GM18502 (cell line): ENCODE measurements around the gene ZSWIM6.
A peak's percentile ranks its signal among the peaks of the same experiment; 100 is the strongest.

ENCODE experiments used
- ATAC-seq: cut with Tn5 transposase; IDR thresholded peaks from one replicate; pipeline ENCODE4 v1.9.1; 2021; ENCODE audit warnings: mild to moderate bottlenecking; ENCODE audit not compliant: unreplicated experiment, poor library complexity

The ZSWIM6 gene

DNA sequence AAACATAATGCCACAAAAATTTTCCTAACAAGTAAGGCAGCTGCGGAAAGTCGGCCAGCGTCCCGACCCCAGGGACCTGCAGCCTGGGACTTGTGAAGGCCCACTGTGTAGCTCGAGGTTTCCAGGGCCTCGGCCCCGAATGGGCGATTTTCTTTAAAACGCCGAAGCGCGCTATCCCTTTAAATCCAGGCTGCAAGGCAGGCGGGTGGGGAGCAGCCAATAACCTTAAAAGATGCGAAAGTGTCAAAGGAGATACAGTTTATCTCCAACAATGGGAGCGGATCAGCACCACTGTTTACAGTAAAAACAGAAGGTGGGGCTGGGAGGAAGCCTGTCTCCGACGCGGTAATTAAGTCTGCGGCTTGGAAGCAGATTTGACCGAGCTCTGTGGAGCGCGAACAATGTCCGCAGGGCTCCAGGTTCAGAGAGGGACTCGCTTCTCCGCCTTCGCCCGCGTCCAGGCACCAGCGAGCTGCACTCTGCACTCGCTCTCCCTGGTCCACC, 1.7 kb upstream of the ZSWIM6 start:
- no peak for ATAC-seq

GRCh38 chr5:61330845-61331406, 1.1 kb upstream of the ZSWIM6 start:
- ATAC-seq = peak; percentile 32

DNA sequence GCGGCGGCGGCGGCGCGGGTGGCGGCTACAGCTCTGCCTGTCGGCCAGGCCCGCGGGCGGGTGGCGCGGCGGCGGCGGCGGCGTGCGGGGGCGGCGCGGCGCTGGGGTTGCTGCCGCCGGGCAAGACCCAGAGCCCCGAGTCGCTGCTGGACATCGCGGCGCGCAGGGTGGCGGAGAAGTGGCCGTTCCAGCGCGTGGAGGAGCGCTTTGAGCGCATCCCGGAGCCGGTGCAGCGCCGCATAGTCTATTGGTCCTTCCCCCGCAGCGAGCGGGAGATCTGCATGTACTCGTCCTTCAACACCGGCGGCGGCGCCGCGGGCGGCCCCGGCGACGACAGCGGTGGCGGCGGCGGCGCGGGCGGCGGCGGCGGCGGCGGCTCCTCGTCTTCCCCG, 296 bp downstream of the ZSWIM6 start:
- ATAC-seq = no peak

DNA sequence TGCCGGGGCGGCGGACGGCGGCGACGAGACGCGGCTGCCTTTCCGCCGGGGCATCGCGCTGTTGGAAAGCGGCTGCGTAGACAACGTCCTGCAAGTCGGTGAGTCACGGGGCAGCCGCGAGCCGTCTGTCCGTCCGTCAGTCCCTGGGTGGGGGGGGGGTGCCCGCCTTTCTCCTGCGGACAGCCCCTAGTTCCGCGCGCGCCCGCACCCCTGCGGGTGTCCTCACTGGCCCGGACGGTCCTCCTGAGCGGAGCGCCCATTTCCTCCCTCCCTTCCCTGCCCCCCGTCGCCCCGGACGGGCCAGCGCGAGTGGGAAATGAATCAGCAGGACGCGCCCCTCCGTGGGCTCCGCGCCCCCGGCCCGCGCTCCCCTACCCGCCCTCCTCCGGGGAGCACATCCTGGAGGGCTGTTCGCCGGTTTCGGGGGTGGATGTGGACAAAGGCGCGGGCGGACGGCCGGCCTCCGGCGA, 828 bp downstream of the ZSWIM6 start:
- no peak for ATAC-seq

GRCh38 chr5:61333321-61333953, 1.4 kb downstream of the ZSWIM6 start:
- no peak for ATAC-seq

DNA sequence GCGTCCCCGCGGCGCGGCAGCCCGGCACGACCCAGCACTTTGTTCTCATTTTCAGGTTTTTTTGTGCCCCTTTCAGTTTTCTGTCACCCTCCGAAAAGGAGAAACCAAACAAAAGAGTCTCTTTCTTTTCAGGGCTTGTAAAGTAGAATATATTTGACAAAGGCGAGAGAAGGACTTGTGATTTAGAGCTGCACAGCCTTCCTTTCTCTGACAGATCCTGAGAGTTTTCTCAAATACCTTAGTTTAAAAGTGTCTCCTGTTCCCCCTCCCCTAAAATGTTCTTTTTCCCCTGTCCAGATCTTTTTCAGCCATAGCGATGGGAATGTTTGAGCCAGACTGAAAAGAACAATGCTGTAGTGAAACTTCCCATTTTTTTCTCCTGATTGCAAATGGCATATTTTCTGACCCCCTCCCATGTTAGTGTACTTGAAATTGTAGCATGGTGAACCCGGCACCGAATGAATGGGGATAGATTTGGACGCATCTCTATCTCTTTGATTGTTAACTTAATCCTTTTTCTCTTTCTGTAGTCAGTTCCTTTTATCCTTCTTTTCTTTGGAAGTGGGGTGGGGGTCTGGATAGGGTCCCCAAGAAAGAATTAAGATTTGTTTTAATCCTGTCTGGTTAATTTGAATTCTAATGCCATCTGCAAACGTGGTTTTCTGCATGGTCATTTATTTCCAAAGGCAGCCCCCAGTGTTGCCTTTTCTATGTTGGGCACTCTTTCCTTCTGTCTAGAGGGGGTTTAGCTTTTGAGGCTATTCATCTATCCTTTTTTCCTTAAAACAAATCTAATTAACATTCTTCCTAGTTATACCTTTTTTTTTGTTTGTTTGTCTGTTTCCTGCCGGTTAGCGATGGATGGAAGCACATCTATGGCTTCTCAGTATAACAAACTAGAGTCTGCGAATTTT, 2.2 kb downstream of the ZSWIM6 start:
- ATAC-seq = no peak

- no peak for ATAC-seq
These were observed 3.0 kb downstream of the ZSWIM6 start for GRCh38 chr5:61334868-61335615.

DNA sequence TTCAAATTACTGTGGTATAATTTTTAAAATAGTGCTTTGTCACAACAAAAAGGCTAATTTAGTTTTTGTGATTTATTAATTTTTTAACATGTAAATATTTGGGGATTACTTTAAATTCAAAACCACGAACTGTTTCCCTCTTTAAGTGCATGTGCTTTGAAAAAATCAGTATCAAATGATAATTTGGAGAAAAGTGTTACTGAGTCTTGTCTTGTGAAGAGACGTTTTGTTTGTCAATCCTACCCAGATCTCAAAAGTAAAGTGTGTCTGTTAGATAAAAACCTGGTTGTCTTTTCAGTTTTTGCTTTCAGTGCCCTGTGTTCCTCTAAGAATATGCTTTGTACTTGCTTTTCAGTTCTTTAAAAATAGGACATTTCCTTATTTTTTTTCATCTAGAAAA, 7.7 kb downstream of the ZSWIM6 start:
- no peak for ATAC-seq

DNA sequence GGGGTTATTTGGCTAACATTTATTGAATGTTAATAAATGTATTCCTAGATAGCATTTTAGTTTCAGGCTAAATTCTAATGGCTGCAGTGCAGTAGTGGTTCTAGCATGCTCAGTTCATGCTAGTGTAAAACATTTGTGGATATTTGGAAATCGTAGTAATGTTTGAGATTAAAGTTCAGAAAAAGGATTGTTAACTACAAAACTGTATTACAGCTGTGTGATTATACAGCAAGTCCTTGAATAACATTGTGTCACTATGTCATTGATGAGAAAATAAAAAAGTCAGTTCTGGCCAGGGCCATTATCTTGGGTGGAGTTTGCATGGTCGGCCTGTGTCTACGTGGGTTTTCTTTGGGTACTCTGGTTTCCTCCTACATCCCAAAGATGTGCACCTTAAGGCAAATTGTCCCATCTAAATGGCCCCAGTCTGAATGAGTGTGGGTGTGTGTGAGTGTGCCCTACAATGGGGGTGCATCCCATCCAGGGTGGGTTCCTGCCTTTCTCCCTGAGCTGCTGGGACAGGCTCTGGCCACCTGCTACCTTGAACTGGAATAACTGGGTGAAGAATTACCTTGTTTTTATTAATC, 8.8 kb downstream of the ZSWIM6 start:
- no peak for ATAC-seq

- ATAC-seq = no peak
These were observed 10.0 kb downstream of the ZSWIM6 start for GRCh38 chr5:61342071-61342501.

GRCh38 chr5:61344187-61344944, 12.3 kb downstream of the ZSWIM6 start:
- ATAC-seq = no peak

DNA sequence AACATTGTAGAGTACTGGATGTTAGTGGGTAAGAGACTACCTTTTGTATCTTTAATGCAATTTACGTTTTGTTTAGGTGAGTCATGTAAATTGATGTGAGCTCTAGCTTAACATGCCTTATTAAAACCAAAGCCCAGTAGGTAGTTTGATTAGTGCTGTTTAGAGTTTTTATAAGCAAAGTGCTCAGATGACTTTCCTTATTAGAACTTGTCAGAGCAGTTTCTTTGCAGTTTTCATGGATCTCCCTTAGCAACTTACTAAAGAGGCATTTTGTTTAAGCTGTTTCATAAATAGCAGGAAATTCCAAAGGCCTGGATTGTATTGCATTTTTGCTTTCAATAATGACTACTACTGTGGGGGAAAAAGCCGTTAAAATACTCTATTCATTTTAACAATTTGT, 14.5 kb downstream of the ZSWIM6 start:
- ATAC-seq = no peak

DNA sequence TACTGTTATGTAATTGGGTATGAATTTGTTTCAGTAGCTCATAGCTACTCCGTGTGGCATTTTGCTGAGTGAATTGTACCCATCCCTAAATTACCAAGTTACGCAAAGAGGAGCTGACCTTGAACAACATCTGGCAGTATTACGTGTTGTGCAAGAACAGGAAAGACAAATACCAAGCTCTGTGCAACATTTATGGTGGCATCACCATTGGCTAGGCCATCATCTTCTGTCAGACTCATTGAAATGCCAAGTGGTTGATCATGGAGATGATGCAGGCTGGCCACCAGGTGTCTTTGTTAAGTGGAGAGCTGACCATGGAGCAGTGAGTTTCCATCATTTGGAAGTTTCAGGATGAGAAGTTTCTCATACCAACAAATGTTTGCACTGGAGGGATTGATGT, 15.0 kb downstream of the ZSWIM6 start:
- no peak for ATAC-seq

DNA sequence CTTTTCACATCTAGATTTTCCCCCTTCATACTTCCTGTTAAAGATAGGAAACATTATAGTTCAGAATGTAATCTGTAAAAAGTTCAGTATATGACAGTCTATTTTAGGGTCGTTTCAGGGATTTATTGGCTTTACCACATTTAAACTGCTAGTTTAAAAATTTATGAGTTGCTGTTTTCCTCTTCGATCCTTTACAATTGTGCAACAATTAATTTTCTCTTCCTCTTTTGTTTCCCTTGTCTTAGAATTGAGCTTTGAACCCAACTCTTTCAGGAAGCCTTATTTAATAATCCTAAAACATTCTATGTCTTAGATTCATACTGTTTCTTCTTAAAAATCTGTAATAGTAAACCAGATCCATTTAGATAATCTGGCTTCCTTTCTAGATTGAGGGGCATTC, 16.4 kb downstream of the ZSWIM6 start:
- no peak for ATAC-seq

DNA sequence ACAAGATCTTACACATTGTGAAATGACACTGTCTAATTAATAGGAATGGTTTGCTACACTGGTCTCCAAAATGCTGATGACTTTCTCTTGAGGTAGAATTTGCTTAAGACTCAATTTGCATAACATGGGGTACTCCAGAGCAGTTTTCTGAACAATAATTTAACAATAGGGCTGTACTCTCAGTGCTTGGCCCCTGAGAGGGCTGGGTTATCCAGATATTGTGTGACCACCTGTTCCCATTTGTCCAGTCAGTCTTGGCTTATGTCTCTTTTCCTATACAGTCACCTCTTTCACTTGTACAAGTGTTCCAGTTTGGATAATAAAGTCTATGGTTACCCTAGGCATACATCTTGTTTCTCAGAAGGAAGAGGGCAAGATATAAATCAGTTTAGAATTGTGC, 17.9 kb downstream of the ZSWIM6 start:
- ATAC-seq = no peak

DNA sequence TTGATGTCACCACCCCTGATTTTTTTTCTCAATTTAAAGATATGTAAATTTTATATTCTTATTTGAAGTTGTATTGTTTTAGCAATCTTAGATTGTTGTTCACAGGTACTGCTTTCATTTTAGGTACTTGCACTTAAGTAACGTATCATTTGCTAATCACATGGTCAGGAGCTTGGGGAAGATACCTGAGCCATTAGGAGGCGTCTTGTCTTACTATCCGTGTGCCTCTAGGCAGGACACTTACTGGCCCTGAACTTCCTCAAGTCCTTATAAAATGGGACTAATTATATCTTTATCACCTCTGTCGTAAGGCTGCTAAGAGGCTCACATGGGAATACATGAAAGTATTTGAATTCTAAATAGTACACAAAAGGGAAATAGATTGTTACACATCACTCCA, 18.5 kb downstream of the ZSWIM6 start:
- ATAC-seq = no peak

DNA sequence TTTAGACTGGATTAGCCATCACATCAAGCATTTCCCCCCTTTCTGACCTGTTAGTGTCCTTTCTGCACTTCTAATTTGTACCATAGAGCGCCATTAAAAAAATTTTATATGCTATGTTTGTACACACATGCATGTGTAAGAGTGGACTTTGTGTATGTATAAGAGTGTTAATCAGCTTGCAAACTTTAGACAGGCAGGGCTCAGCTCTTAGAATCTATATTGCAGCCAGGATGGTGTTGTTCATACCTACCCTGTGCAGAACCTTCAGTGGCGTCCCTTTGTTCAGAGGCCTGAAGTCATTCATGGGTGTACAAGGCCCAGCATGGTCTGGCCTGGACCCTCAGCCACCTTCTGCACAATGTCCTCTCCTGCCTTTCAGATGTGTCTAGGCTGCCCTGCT, 19.7 kb downstream of the ZSWIM6 start:
- ATAC-seq = no peak

- ATAC-seq = no peak
These were observed 20.1 kb downstream of the ZSWIM6 start for GRCh38 chr5:61352180-61352579.

DNA sequence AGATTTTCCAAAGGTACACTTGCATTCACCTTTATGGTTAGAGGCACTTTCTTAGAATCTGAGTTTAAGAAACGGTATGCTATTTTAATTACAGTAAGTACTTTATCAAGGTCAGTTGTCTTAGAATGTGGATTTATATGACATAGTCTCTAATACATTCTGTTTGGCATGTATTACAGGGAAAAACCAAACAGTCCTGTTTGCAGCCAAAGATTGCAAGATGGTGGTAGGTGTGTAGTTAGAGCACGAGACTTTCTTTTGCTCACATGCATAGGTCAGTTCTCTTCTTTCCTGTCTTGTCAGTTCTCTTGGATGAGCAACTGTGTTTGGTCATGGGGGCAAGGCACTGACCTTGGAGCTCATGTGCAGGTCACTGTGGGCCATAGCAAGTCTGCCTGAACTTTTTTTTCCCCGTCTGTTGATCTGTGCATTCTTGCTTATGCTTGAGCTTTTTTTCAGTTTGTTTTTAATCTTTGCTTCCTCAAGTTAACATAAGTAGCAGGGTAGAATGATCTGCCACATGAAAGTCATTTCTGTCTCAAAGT, 20.6 kb downstream of the ZSWIM6 start:
- no peak for ATAC-seq
